Measurements from ENCODE around the gene ITFG1. TPM values are rescaled to one million over a fixed set of nuclear protein-coding genes. Genes with fewer than 3 reads are reported as not detected.

Gene ITFG1
- total and polyA plus RNA-seq, 2 of the 8 experiments (the other 6 are each of a cell fraction or from before 2014, with no cell fraction given), result 13.8 to 22.2 TPM

DNA sequence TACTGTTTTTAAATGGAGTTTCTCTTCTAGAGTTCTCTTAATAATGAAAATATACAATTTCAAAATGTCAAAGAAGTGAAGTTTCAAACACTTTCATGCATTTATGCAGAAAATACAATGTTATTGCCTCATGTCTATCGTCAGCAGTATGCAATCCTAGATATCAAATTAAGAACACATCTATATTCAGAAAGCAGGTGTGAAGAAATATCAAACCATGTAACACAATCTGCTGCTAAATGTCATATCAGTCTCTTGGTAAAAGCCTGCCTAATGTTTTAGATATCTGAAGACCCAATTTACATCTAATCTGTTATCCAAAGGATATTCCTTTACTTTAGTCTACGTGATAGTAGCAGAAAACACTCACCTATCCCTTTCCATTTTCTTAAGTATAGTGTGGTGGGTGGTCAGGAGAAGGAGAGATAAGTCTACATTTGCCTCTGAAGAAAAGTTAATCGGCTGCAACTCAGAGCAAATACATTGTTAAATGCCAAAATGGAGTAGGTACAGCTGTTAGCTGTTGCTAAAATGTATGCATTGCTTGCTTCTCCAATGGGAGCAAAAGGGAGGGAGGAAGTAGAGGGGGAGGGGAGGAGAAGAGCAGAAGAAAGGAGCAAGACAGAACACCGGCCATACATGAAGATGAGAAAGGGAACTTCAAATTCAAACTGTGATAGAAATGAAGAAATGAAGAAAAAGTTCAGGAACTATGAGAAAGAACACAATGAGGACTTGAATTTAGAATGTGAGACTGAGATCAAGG lies 64.9 kb downstream of the ITFG1 start:
- ChIA-PET CTCF (ENCODE audit: partially characterized antibody) (no interaction called here), POLR2A (ENCODE audit: partially characterized antibody) (no interaction called here)
- no peak overlapping the region for H3K14ac ChIP-seq (ENCODE audit: insufficient read length)
- H3K23me2 ChIP-seq (ENCODE audit: low read depth, low read length), result no peaks in the 10 kb centered on the region
- H3K4me3 ChIP-seq (ENCODE audit: extremely low read depth in 1 of 4, insufficient read depth in 2 of 4, low read depth in 3 of 4, low read length in 4 of 4), result no peak overlapping the region
- H4K91ac ChIP-seq (replicated peaks; ENCODE audit: insufficient read length, low read length), result no peak overlapping the region
- no peak overlapping the region for H4K8ac ChIP-seq (ENCODE audit: extremely low read depth, insufficient read depth, low read length)
- H3K4me2 ChIP-seq (ENCODE audit: insufficient read depth in 1 of 2, low read depth in 2 of 2, low read length in 2 of 2), result no peak overlapping the region
- no peaks in the 10 kb centered on the region for H3K27me3 ChIP-seq (replicated peaks in 1 of 4; ENCODE audit: control insufficient read depth in 3 of 4, extremely low read depth in 1 of 4, insufficient read depth in 3 of 4, low read length in 3 of 4)
- H3K79me1 ChIP-seq (ENCODE audit: low read depth, low read length), result no peaks in the 10 kb centered on the region
- H2BK20ac ChIP-seq (ENCODE audit: low read length), result no peak overlapping the region
- H2AK5ac ChIP-seq (ENCODE audit: low read depth, low read length), result no peak overlapping the region
- no peak overlapping the region for H2AFZ ChIP-seq (ENCODE audit: low read length)
- H2BK12ac ChIP-seq (ENCODE audit: low read depth, low read length), result no peak overlapping the region
- H4K20me1 ChIP-seq (replicated peaks in 1 of 2; ENCODE audit: control insufficient read depth in 1 of 2, insufficient read depth in 2 of 2, low read length in 2 of 2), result peaks cover 0 to 2% of the 10 kb centered on the region in 2 experiments
- H2BK120ac ChIP-seq (replicated peaks; ENCODE audit: low read depth, low read length), result no peak overlapping the region
- H4K5ac ChIP-seq (ENCODE audit: insufficient read length, low read depth, low read length), result no peak overlapping the region
- no peak overlapping the region for H3K9ac ChIP-seq (replicated peaks in 1 of 4; ENCODE audit: extremely low read depth in 1 of 4, low read depth in 3 of 4, low read length in 3 of 4)
- no peak overlapping the region for H3K23ac ChIP-seq (ENCODE audit: insufficient read length)
- no peak overlapping the region for H3K56ac ChIP-seq (replicated peaks; ENCODE audit: insufficient read length, low read depth, low read length)
- H3K4me1 ChIP-seq (replicated peaks in 1 of 4; ENCODE audit: control insufficient read depth in 3 of 4, insufficient read depth in 4 of 4, low read length in 3 of 4), result peaks cover 0 to 2% (median 0%) of the 10 kb centered on the region in 4 experiments; a peak in 1 of 7 replicates
- 92% methylated on average over 4 of the region's 4 CpGs; no CpG with 5 or more reads in 1 of the 2 experiments for WGBS, 2 experiments (ENCODE audit: extremely low coverage in 1 of 2, insufficient coverage in 1 of 2, insufficient read length in 1 of 2, insufficient replicate concordance in 2 of 2, low coverage in 1 of 2, low lambda C conversion rate in 2 of 2, missing lambda C conversion rate in 1 of 2)
- H3K18ac ChIP-seq (ENCODE audit: extremely low read depth, low read length), result no peak overlapping the region
- no peaks in the 10 kb centered on the region for H3K36me3 ChIP-seq (ENCODE audit: control insufficient read depth in 2 of 4, insufficient read depth in 4 of 4, low read length in 3 of 4)
- DNase-seq (ENCODE audit: low read depth in 1 of 2, low spot score in 2 of 2) (no peak), FAIRE-seq (no peak)
- no peaks in the 10 kb centered on the region for H3K79me2 ChIP-seq (ENCODE audit: control insufficient read depth in 1 of 2, insufficient read depth in 2 of 2, low read length in 2 of 2)
- no peaks in the 10 kb centered on the region for H3K9me3 ChIP-seq (ENCODE audit: insufficient read depth in 2 of 2, low read depth in 1 of 2, low read length in 1 of 2)
- no peak overlapping the region for H2BK5ac ChIP-seq (ENCODE audit: low read depth, low read length)
- H3K27ac ChIP-seq (ENCODE audit: low read depth, low read length), result no peak overlapping the region
- TF ChIP-seq SIX5 (IDR thresholded peaks at IDR 0.05; ENCODE audit: low read depth, low read length) (no peak), SRF (IDR thresholded peaks at IDR 0.05; ENCODE audit: low read depth, low read length) (no peak), CHD2 (IDR thresholded peaks at IDR 0.05; ENCODE audit: low read length) (no peak), RXRA (IDR thresholded peaks at IDR 0.05; ENCODE audit: insufficient read depth, low read depth, low read length) (no peak), RFX5 (IDR thresholded peaks at IDR 0.05; ENCODE audit: borderline replicate concordance, low read depth, low read length) (no peak), KDM5A (IDR thresholded peaks at IDR 0.05; ENCODE audit: low read length) (no peak), MAFK (IDR thresholded peaks at IDR 0.05; ENCODE audit: low read depth, low read length) (no peak), SIN3A (conservative IDR thresholded peaks at IDR 0.05 in 1 of 2, IDR thresholded peaks at IDR 0.05 in 1 of 2; ENCODE audit: low read depth in 1 of 2, low read length in 2 of 2) (no peak)
- TF ChIP-seq, protein P1, sequence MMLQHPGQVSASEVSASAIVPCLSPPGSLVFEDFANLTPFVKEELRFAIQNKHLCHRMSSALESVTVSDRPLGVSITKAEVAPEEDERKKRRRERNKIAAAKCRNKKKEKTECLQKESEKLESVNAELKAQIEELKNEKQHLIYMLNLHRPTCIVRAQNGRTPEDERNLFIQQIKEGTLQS (IDR thresholded peaks at IDR 0.05; ENCODE audit: insufficient read depth, low read depth, low read length), result no peak
- H3K4ac ChIP-seq (replicated peaks; ENCODE audit: insufficient read length, low read depth, low read length), result no peak overlapping the region
- no peak overlapping the region for H2BK15ac ChIP-seq (ENCODE audit: low read length)

All from H1 (cell line).